Measurements from ENCODE around the gene MAPRE2. TPM values are rescaled to one million over a fixed set of nuclear protein-coding genes. Genes with fewer than 3 reads are reported as not detected.

The MAPRE2 gene
- total and polyA plus RNA-seq, 2 donors (not counting 1 experiment from before 2014, with no cell fraction given): 18.5 to 88.1 TPM

DNA sequence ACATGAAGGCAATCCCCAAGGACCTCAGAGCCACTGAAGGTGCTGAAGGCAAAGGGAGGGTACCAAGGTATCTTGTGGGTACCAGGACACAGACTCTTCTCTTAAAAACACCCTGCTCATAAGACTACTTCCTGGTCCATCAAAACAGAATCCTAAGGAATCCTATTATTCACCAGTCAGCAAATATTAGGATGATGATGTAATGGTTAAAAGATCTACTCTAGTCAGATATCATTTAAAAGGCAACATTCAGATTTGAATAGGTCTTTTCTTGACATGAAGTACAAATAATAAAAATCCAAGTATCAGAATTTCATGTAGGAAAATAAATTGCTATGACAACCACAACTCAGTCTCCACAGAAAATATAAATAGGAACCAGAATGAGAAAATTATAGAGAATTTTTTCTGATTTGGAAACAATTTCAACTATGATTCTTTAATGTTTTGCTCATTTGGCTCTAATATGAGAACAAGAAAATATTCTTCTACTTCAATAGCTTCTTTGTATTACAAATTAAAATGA lies 121.9 kb downstream of the MAPRE2 start:
- Histone ChIP-seq H2AFZ (ENCODE audit: low read length) (no peak overlapping the region), H3K27me3 (ENCODE audit: control insufficient read depth, insufficient read depth, low read length) (no peaks in the 10 kb centered on the region), H4K20me1 (ENCODE audit: control insufficient read depth, extremely low read depth, insufficient read depth, low read length) (no peaks in the 10 kb centered on the region), H3K9me3 (ENCODE audit: control insufficient read depth, insufficient read depth, low read depth, low read length) (no peaks in the 10 kb centered on the region), H3K9ac (ENCODE audit: insufficient read depth, low read length) (no peak overlapping the region), H3K4me3 (replicated peaks in 1 of 4; ENCODE audit: control extremely low read depth in 1 of 4, insufficient read depth in 1 of 4, low read depth in 3 of 4, low read length in 4 of 4) (no peak overlapping the region), H3K79me2 (ENCODE audit: control insufficient read depth, insufficient read depth, low read length) (no peaks in the 10 kb centered on the region), H3K4me1 (ENCODE audit: control insufficient read depth, extremely low read depth, insufficient read depth, low read length) (no peaks in the 10 kb centered on the region), H3K36me3 (ENCODE audit: control insufficient read depth, insufficient read depth, low read length) (no peaks in the 10 kb centered on the region), H3K27ac (ENCODE audit: insufficient read depth, low read length) (no peak overlapping the region), H3K4me2 (ENCODE audit: extremely low read depth, insufficient read depth, low read length) (no peak overlapping the region)
- no peak for DNase-seq (ENCODE audit: low read depth in 2 of 2)
- TF ChIP-seq, protein P1, sequence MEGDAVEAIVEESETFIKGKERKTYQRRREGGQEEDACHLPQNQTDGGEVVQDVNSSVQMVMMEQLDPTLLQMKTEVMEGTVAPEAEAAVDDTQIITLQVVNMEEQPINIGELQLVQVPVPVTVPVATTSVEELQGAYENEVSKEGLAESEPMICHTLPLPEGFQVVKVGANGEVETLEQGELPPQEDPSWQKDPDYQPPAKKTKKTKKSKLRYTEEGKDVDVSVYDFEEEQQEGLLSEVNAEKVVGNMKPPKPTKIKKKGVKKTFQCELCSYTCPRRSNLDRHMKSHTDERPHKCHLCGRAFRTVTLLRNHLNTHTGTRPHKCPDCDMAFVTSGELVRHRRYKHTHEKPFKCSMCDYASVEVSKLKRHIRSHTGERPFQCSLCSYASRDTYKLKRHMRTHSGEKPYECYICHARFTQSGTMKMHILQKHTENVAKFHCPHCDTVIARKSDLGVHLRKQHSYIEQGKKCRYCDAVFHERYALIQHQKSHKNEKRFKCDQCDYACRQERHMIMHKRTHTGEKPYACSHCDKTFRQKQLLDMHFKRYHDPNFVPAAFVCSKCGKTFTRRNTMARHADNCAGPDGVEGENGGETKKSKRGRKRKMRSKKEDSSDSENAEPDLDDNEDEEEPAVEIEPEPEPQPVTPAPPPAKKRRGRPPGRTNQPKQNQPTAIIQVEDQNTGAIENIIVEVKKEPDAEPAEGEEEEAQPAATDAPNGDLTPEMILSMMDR (conservative IDR thresholded peaks at IDR 0.05 in 1 of 2, IDR thresholded peaks at IDR 0.05 in 1 of 2; ENCODE audit: low read depth in 1 of 2, low read length in 2 of 2): no peak
- no peak for TF ChIP-seq EZH2 (IDR thresholded peaks at IDR 0.05; ENCODE audit: low read length, missing control alignments)

- H3K27me3 ChIP-seq (ENCODE audit: control insufficient read depth, insufficient read depth, low read length): no peaks in the 10 kb centered on the region
- no peaks in the 10 kb centered on the region for H3K79me2 ChIP-seq (ENCODE audit: control insufficient read depth, insufficient read depth, low read length)
- DNase-seq (ENCODE audit: low read depth in 2 of 2): no peak
- H3K4me1 ChIP-seq (ENCODE audit: control insufficient read depth, extremely low read depth, insufficient read depth, low read length): no peaks in the 10 kb centered on the region
- H3K4me2 ChIP-seq (ENCODE audit: extremely low read depth, insufficient read depth, low read length): no peak overlapping the region
- no peak overlapping the region for H3K4me3 ChIP-seq (replicated peaks in 1 of 4; ENCODE audit: control extremely low read depth in 1 of 4, insufficient read depth in 1 of 4, low read depth in 3 of 4, low read length in 4 of 4)
- no peak overlapping the region for H2AFZ ChIP-seq (ENCODE audit: low read length)
- no peaks in the 10 kb centered on the region for H3K9me3 ChIP-seq (ENCODE audit: control insufficient read depth, insufficient read depth, low read depth, low read length)
- no peak overlapping the region for H3K27ac ChIP-seq (ENCODE audit: insufficient read depth, low read length)
- H3K9ac ChIP-seq (ENCODE audit: insufficient read depth, low read length): no peak overlapping the region
- no peaks in the 10 kb centered on the region for H4K20me1 ChIP-seq (ENCODE audit: control insufficient read depth, extremely low read depth, insufficient read depth, low read length)
- H3K36me3 ChIP-seq (ENCODE audit: control insufficient read depth, insufficient read depth, low read length): no peaks in the 10 kb centered on the region
- TF ChIP-seq, protein P1 (conservative IDR thresholded peaks at IDR 0.05 in 1 of 2, IDR thresholded peaks at IDR 0.05 in 1 of 2; ENCODE audit: low read depth in 1 of 2, low read length in 2 of 2): no peak
- no peak for TF ChIP-seq EZH2 (IDR thresholded peaks at IDR 0.05; ENCODE audit: low read length, missing control alignments)
Observed at GRCh38 chr18:35163721-35164120, 122.5 kb downstream of the MAPRE2 start.

DNA sequence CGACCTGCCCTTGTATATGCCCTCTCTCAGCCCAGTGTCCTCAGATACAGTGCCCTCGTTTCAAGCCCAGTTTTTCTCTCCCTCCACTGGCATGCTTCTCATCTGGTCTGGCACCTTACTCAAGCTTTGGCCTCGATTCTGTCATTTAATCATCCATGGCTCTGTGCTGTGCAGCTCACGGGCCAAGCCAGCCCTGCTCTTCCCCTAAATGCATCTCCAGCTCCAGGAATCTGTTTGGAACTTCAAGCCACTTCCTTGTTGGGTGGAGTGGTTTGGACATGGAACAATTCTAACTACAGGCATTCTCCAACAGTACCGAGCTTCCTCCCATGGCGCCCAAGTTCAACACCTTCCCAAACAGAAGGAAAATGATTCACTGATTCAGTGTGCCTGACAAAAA lies 122.9 kb downstream of the MAPRE2 start:
- no peak overlapping the region for H2AFZ ChIP-seq (ENCODE audit: low read length)
- H3K4me1 ChIP-seq (ENCODE audit: control insufficient read depth, extremely low read depth, insufficient read depth, low read length): no peaks in the 10 kb centered on the region
- no peak for TF ChIP-seq EZH2 (IDR thresholded peaks at IDR 0.05; ENCODE audit: low read length, missing control alignments)
- TF ChIP-seq, protein P1 (conservative IDR thresholded peaks at IDR 0.05 in 1 of 2, IDR thresholded peaks at IDR 0.05 in 1 of 2; ENCODE audit: low read depth in 1 of 2, low read length in 2 of 2): no peak
- no peaks in the 10 kb centered on the region for H4K20me1 ChIP-seq (ENCODE audit: control insufficient read depth, extremely low read depth, insufficient read depth, low read length)
- H3K9ac ChIP-seq (ENCODE audit: insufficient read depth, low read length): no peak overlapping the region
- DNase-seq (ENCODE audit: low read depth in 2 of 2): no peak
- no peaks in the 10 kb centered on the region for H3K9me3 ChIP-seq (ENCODE audit: control insufficient read depth, insufficient read depth, low read depth, low read length)
- H3K4me2 ChIP-seq (ENCODE audit: extremely low read depth, insufficient read depth, low read length): no peak overlapping the region
- no peak overlapping the region for H3K4me3 ChIP-seq (replicated peaks in 1 of 4; ENCODE audit: control extremely low read depth in 1 of 4, insufficient read depth in 1 of 4, low read depth in 3 of 4, low read length in 4 of 4)
- no peaks in the 10 kb centered on the region for H3K79me2 ChIP-seq (ENCODE audit: control insufficient read depth, insufficient read depth, low read length)
- no peak overlapping the region for H3K27ac ChIP-seq (ENCODE audit: insufficient read depth, low read length)
- no peaks in the 10 kb centered on the region for H3K36me3 ChIP-seq (ENCODE audit: control insufficient read depth, insufficient read depth, low read length)
- H3K27me3 ChIP-seq (ENCODE audit: control insufficient read depth, insufficient read depth, low read length): no peaks in the 10 kb centered on the region
